HG02884 (cell line): ENCODE measurements around the gene CACNA1I.

Experiments
- ATAC-seq: cut with Tn5 transposase; IDR thresholded peaks from one replicate; pipeline ENCODE4 v1.9.1; 2021; ENCODE audit warnings: mild to moderate bottlenecking, moderate library complexity; ENCODE audit not compliant: unreplicated experiment

Gene CACNA1I

GRCh38 chr22:39664485-39665200 lies 94.1 kb downstream of the CACNA1I start:
- ATAC-seq = no peak

DNA sequence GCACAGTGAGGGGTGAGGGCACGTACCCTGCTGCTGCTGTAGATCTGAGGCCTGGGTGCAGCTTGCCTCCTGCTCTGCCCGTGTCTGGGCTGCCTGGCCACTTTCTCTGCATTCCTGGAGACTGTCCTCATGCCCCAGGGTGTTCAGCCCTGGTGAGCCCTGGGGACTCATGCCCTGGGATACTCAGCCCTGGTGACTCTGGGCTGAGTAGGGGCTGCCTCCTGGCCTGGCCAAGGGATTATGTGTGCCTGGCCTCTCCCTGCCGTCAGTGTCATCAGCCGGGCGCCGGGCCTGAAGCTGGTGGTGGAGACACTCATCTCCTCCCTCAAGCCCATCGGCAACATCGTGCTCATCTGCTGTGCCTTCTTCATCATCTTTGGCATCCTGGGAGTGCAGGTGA lies 94.7 kb downstream of the CACNA1I start:
- no peak for ATAC-seq

GRCh38 chr22:39665661-39666431 lies 95.3 kb downstream of the CACNA1I start:
- no peak for ATAC-seq

DNA sequence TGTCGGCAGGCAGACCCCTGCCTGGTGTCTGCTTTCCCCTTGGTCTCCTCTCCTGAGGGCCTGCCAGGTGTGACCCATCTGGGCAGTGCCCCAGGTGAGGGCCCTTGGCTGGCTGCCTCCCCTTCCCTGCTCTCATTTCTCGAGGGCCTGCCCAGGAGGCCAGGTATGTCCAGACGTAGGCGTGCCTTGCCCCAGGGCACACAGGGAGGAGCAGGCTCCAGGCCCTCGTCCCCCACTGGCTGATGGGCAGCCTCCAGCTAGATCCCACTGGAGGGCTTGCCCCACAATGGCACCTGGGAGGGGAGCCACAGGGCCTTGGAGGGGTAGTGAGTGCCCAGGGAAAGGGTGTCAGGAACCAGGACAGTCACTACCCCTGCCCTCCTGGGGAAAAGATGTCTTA lies 95.9 kb downstream of the CACNA1I start:
- no peak for ATAC-seq

DNA sequence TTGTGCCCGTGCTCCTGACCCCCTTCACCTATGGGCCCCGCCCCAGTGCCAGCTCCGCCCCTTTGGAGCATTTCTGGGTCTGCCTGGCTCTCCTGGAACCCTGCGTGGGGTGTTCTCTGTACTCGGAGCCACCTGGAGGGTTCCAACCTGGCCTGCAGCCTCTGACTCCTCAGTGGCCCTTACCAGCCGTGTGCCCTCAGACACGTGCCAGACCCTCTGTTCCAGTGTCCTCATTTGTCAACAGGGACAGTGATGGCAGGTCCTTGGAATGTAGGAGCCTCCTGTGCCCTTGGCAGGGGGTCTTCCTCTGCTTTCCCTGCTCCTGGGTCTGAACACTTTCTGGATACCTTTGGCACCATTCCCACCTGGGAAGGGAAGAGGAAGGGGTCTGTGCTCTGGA lies 96.4 kb downstream of the CACNA1I start:
- ATAC-seq = no peak

DNA sequence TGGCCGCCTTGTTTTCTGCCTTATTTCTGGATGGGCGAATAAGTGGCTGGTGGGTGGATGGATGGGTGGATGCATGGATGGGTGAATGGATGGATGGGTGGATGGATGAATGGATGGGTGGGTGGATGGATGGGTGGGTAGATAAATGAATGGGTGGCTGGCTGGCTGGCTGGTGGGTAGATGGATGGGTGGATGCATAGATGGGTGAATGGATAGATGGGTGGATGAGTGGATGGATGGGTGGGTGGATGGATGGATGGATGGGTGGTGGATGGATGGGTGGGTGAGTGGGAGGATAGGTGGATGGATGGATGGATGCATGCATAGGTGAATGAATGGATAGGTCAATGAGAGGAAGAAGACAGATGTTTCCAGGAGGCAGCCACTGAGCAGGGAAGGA lies 98.9 kb downstream of the CACNA1I start:
- ATAC-seq = no peak

DNA sequence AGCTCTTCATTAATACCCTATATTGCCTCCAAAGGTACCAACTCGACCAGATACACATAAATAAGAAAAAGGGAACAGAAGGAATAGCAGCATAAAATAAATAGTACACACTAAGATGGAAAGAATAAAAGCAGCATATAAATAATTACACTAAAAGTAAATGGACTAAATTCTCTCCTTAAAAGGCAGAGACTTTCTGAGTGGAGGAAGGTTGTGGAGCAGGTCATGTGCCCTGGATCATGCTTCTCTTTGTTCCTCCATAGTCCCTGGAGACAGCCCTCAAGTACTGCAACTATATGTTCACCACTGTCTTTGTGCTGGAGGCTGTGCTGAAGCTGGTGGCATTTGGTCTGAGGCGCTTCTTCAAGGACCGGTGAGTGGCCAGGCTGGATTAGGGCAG lies 101.4 kb downstream of the CACNA1I start:
- ATAC-seq = no peak

DNA sequence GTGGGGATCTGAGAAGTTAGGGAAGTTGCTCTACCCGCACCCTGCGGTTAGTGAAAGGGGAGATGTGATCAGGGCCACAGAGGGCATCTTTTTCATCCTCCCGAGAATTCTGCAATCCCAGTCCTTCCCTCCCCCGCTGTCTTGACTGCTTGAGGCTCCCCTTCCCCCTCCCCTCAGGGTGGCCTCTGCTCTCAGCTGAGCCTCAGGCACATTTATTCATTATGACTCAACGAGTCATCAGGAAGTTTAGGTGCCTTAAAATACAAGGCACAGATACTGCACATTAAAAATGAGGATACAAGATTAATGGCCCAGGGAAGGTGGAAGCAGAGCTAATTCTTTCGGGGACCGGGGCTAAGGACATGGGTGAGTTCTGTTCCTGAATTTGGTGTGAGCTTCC lies 104.0 kb downstream of the CACNA1I start:
- no peak for ATAC-seq

DNA sequence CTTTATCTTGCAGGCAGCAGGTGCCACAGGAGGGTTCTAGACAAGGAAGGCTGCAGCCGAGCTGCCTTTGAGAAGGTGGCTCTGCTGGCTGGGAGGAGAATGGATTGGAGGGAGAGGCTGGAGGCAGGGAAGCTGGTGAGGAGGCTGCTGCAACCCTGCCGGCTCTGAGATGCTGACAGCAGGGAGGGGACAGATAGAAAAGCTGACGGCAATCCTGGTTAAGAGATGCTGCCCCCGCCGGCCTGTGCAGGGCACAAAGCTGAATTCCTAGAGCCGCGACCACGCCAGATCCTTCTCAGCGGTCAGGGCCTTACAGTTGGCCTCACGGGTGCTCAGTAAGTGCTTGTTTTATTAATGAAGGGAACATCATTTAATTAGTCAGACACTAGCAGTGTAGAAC lies 105.4 kb downstream of the CACNA1I start:
- no peak for ATAC-seq

- no peak for ATAC-seq
Observed at GRCh38 chr22:39677967-39678366, 107.4 kb downstream of the CACNA1I start.

DNA sequence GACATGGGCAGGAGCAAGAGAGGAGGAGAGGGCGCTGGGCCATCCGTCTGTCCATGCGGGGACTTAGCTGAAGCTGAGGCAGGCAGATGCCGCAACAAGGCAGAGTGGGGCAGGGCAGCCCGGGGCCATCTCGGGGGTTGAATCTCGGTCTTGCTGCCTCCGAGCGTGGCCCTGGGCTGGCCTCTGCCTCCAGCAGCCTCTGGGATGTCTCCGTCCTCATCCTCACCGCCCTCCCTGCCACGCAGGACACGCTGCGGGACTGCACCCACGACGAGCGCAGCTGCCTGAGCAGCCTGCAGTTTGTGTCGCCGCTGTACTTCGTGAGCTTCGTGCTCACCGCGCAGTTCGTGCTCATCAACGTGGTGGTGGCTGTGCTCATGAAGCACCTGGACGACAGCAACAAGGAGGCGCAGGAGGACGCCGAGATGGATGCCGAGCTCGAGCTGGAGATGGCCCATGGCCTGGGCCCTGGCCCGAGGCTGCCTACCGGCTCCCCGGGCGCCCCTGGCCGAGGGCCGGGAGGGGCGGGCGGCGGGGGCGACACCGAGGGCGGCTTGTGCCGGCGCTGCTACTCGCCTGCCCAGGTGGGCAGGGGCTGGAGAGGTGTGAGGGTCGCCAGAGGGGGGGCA lies 108.4 kb downstream of the CACNA1I start:
- no peak for ATAC-seq

- no peak for ATAC-seq
Observed at GRCh38 chr22:39679652-39680051, 109.1 kb downstream of the CACNA1I start.

- no peak for ATAC-seq
Observed at GRCh38 chr22:39680486-39680885, 109.9 kb downstream of the CACNA1I start.

DNA sequence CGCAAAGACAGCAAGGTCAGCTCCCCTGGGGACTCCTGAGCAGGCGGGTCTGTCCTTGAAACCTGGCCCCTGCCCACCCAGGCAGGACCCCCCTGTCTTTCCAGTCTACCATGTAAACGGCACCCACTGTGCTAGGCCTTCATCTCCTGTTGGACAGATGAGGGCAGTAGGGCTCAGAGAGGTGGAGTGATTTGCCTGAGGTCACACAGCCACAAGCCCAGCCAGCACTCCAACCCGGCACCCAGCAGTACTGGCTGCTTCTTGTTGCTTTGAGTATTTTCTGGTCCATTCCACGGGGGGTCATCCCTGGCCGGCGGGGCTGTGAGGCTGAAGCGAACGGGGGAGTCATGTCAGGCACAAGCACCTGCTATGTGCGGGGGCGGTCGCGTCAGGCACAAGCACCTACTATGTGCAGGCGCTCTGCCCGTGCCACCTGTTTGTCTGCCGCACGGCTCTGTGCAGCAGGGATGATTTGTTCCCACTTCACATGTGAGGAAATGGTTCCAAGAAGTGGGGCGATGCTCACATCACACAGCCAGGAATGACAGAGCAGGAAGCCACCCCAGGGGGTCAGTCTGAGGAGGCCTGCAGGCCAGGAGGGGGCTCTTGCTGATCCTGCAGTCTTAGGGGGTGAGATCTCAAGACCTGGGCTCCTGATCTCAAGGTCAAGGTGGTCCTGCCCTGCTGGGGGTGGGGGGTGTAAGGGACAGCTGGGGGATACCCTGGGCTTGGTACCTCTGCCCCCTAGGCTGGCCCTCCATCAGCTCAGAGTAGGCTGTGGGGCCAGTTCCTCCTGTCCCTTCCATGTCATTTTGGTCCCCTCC lies 110.7 kb downstream of the CACNA1I start:
- ATAC-seq = no peak

DNA sequence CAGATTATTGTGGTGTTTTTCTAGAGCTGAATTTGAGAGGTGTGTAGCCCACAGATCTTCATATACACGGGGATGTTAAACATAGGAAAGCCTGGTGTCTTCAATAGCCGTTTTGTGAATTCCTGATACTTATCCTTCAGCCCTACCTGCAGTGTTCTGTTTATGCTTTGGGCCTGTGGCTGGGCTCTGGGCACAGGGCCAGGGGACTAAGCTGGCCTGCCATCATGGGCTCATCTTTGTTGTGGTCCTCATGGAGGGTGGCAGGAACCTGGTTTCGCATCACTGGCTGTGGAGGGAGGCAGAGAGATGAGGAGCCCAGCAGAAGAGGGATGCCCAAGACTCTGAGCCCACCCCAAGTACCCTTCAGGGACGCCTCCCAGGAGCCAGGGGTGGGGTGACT lies 112.4 kb downstream of the CACNA1I start:
- ATAC-seq = no peak

DNA sequence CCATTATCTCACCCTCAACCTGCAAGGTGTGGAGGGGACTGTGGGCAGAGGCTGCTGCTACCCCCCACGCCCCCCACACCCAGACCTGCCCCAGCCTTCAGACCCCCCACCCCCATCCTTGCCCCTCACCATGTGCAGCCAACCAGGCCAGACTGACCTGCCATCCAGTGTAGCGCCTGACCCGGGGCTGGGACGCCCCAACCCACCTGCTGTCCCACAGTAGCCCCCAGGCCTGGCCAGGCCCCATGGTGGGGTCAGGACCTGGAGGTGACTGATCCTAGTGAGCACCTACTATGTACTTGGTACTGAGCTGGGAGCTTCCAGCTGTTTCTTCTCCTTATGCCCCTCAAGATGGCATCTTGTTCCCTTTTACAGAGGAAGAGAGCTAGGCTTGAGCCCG lies 113.1 kb downstream of the CACNA1I start:
- no peak for ATAC-seq

- ATAC-seq = no peak
Observed at GRCh38 chr22:39684702-39685281, 114.2 kb downstream of the CACNA1I start.

DNA sequence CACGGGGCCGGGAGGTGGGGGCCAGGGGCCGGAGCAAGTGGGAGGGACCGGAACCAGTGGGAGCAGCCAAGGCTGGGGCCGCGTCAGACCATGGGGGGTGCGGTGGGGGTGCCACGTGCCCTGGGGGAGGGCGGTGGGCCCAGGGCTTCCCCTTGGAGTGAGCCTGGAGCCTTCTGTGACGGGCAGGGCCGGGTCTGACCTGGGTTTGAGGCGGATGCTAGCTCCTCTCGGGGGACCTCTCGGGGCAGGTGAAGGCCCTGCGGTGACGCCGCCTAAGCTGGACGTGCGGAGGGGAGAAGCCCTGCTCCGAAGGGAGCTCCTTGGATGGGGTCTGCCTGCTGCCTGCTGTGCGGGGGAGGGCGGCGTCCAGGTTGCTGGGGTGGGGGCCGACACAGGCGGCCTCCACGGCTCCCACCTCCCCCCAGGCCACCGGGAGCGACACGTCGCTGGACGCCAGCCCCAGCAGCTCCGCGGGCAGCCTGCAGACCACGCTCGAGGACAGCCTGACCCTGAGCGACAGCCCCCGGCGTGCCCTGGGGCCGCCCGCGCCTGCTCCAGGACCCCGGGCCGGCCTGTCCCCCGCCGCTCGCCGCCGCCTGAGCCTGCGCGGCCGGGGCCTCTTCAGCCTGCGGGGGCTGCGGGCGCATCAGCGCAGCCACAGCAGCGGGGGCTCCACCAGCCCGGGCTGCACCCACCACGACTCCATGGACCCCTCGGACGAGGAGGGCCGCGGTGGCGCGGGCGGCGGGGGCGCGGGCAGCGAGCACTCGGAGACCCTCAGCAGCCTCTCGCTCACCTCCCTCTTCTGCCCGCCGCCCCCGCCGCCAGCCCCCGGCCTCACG lies 115.0 kb downstream of the CACNA1I start:
- no peak for ATAC-seq

DNA sequence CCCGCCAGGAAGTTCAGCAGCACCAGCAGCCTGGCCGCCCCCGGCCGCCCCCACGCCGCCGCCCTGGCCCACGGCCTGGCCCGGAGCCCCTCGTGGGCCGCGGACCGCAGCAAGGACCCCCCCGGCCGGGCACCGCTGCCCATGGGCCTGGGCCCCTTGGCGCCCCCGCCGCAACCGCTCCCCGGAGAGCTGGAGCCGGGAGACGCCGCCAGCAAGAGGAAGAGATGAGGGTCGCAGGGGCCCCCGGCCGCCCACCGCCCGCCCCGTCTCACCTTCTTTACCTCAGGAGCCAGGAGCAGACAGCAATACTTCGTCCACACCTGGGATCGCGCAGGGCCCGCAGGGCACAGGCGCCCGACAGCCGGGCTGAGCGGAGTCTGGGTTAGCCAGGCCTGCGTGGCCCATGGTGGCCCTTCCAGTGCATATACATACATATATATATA lies 115.6 kb downstream of the CACNA1I start:
- ATAC-seq = no peak
